DND-41 (cell line): ENCODE data around the gene NIPAL3.

Experiments used
- ATAC-seq: fragments of 200-7000 bp; cut with Tn5 transposase; 3 replicates; pipeline ENCODE4 v1.9.1; 2021; ENCODE audit warnings: low read depth; ENCODE audit not compliant: insufficient read depth
- DNase-seq: peaks from one replicate; pipeline ENCODE4 v3.0.0-alpha.2; 2020
- H2AFZ ChIP-seq: 2 replicates; pipeline ENCODE4 v1.6.0; 2012; ENCODE audit warnings: low read depth, low read length
- H3K27ac ChIP-seq: 2 replicates; pipeline ENCODE4 v1.5.1; 2012; ENCODE audit warnings: low read length, inconsistent platforms
- H3K27me3 ChIP-seq: fragments of 200-600 bp; sonication (generic); 2 replicates; pipeline ENCODE4 v1.6.0; 2012; ENCODE audit warnings: low read length, mild to moderate bottlenecking, inconsistent platforms; ENCODE audit not compliant: insufficient read depth, poor library complexity
- H3K36me3 ChIP-seq: 2 replicates; pipeline ENCODE4 v1.5.1; 2012; ENCODE audit warnings: low read length, inconsistent platforms; ENCODE audit not compliant: insufficient read depth
- H3K4me1 ChIP-seq: 2 replicates; pipeline ENCODE4 v1.5.1; 2012; ENCODE audit warnings: mild to moderate bottlenecking, low read length; ENCODE audit not compliant: insufficient read depth
- H3K4me2 ChIP-seq: 2 replicates; pipeline ENCODE4 v1.6.0; 2012; ENCODE audit warnings: mild to moderate bottlenecking, moderate library complexity, low read length, inconsistent platforms; ENCODE audit not compliant: insufficient read depth
- H3K4me3 ChIP-seq, 2 experiments: fragments of 200-600 bp in 1 of 2; shearing (Covaris generic) in 1 of 2; 2 replicates each; pipeline ENCODE4 v1.5.1; 2012 to 2016; ENCODE audit warnings: inconsistent platforms in 2 of 2, low read length in 2 of 2, mild to moderate bottlenecking in 2 of 2, low read depth in 1 of 2, moderate library complexity in 1 of 2
- H3K79me2 ChIP-seq: 2 replicates; pipeline ENCODE4 v1.6.0; 2012; ENCODE audit warnings: low read length, inconsistent platforms; ENCODE audit not compliant: insufficient read depth
- H3K9ac ChIP-seq: 2 replicates; pipeline ENCODE4 v1.6.0; 2012; ENCODE audit warnings: low read depth, mild to moderate bottlenecking, inconsistent platforms, low read length, moderate library complexity
- H3K9me3 ChIP-seq: 2 replicates; pipeline ENCODE4 v1.5.1; 2012; ENCODE audit warnings: low read length, moderate library complexity, mild to moderate bottlenecking, inconsistent platforms; ENCODE audit not compliant: insufficient read depth, severe bottlenecking
- H4K20me1 ChIP-seq: 2 replicates; pipeline ENCODE4 v1.6.0; 2012; ENCODE audit warnings: low read length; ENCODE audit not compliant: insufficient read depth
- EZH2 ChIP-seq: IDR thresholded peaks from 3 replicates; pipeline ENCODE4 v1.6.1; 2012; ENCODE audit warnings: borderline replicate concordance, low read depth, mild to moderate bottlenecking, moderate library complexity, low read length, inconsistent platforms; ENCODE audit not compliant: severe bottlenecking
- TF ChIP-seq, protein P1 (sequence below): IDR thresholded peaks from 2 replicates; pipeline ENCODE4 v1.5.1; 2012; ENCODE audit warnings: borderline replicate concordance, low read length, moderate library complexity, mild to moderate bottlenecking; ENCODE audit not compliant: poor library complexity, severe bottlenecking; ENCODE audit errors: extremely low read depth

The NIPAL3 gene

DNA sequence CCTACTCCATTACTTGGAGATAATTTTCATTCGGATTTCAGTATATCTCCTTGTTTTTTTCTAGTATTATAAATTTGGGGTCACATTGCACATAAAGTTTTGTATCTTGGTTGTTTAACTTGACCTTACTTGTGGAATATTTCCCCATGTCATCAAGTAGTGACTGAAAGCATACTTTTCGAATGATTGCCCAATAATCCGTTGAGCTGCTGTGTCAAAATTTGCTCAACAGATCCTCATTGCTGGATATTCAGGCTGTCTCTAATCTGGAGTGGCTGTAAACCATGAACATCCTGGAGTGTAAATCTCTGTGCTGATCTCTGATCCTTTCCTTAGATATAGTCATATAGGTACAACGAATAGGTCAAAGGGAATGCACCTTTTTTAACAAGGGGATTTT lies 4.9 kb downstream of the NIPAL3 start:
- H2AFZ ChIP-seq: no peak overlapping the region
- TF ChIP-seq EZH2: no peak
- TF ChIP-seq, protein P1, sequence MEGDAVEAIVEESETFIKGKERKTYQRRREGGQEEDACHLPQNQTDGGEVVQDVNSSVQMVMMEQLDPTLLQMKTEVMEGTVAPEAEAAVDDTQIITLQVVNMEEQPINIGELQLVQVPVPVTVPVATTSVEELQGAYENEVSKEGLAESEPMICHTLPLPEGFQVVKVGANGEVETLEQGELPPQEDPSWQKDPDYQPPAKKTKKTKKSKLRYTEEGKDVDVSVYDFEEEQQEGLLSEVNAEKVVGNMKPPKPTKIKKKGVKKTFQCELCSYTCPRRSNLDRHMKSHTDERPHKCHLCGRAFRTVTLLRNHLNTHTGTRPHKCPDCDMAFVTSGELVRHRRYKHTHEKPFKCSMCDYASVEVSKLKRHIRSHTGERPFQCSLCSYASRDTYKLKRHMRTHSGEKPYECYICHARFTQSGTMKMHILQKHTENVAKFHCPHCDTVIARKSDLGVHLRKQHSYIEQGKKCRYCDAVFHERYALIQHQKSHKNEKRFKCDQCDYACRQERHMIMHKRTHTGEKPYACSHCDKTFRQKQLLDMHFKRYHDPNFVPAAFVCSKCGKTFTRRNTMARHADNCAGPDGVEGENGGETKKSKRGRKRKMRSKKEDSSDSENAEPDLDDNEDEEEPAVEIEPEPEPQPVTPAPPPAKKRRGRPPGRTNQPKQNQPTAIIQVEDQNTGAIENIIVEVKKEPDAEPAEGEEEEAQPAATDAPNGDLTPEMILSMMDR: no peak
- peaks cover 15% of the 10 kb centered on the region; the same call in 1 of the 2 replicates for H3K36me3 ChIP-seq
- no peaks in the 10 kb centered on the region for H4K20me1 ChIP-seq
- H3K9ac ChIP-seq: no peak overlapping the region
- H3K79me2 ChIP-seq: peaks cover 3% of the 10 kb centered on the region; the same call in 1 of the 2 replicates
- H3K27ac ChIP-seq: no peak overlapping the region
- DNase-seq (no peak), ATAC-seq (no peak)
- no peak overlapping the region for H3K4me2 ChIP-seq
- H3K4me3 ChIP-seq: no peak overlapping the region
- no peaks in the 10 kb centered on the region for H3K9me3 ChIP-seq
- peaks cover 21% of the 10 kb centered on the region for H3K4me1 ChIP-seq
- no peaks in the 10 kb centered on the region for H3K27me3 ChIP-seq

DNA sequence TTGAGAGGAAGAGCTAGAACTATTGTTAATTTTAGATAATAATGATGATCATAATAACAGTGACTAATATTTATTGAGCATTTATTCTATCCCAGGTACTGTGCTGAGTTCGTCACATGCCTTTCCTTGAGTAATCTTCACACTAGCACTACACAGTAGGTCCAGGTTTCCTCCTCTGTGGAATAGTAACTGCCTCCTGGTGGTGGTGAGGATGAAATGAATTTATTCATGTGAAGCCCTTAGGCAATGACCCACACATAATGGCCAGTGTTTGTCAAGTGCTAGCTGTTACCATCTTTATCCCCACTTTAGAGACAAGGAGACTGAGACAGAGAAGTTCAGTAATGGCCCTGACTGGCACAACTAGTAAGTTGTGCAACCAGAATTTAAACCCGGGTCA lies 5.9 kb downstream of the NIPAL3 start:
- H3K9me3 ChIP-seq: no peaks in the 10 kb centered on the region
- H3K79me2 ChIP-seq: peaks cover 3% of the 10 kb centered on the region; the same call in 1 of the 2 replicates
- ATAC-seq: no peak
- H3K4me1 ChIP-seq: peaks cover 13% of the 10 kb centered on the region
- TF ChIP-seq EZH2: no peak
- TF ChIP-seq, protein P1: no peak
- H4K20me1 ChIP-seq: no peaks in the 10 kb centered on the region
- H3K9ac ChIP-seq: no peak overlapping the region
- H3K4me2 ChIP-seq: no peak overlapping the region
- H3K4me3 ChIP-seq: no peak overlapping the region
- H3K27ac ChIP-seq: no peak overlapping the region
- no peak for DNase-seq
- H3K36me3 ChIP-seq: peaks cover 15% of the 10 kb centered on the region; the same call in 1 of the 2 replicates
- H3K27me3 ChIP-seq: no peaks in the 10 kb centered on the region
- H2AFZ ChIP-seq: no peak overlapping the region

DNA sequence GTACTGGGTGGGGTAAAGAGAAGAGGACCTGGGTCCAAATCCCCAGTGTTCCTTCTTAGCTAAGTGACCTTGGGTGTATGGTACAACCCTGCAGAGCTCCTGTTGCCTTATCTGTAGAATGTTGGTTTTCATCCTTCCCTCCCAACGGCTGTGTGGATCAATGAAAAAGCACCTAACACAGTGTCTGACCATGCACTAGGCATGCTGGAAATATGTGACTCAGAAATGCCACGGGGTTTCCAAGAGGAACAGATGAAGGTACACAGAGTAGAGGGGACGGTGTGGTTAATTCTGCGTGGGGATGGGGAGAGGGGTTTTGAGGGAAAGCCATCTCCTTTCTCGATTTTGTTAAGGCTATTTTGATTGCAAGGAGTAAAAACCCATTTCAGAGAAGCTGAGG lies 8.6 kb downstream of the NIPAL3 start:
- no peak for ATAC-seq
- Histone ChIP-seq H3K4me1 (no peaks in the 10 kb centered on the region), H3K9ac (no peak overlapping the region), H3K79me2 (no peaks in the 10 kb centered on the region), H4K20me1 (no peaks in the 10 kb centered on the region), H3K4me2 (no peak overlapping the region), H3K27me3 (no peaks in the 10 kb centered on the region), H3K27ac (no peak overlapping the region), H3K4me3 (no peak overlapping the region), H2AFZ (no peak overlapping the region), H3K36me3 (peaks cover 14% of the 10 kb centered on the region; the same call in 1 of the 2 replicates), H3K9me3 (no peaks in the 10 kb centered on the region)
- TF ChIP-seq, protein P1: no peak
- no peak for TF ChIP-seq EZH2
- DNase-seq: no peak

DNA sequence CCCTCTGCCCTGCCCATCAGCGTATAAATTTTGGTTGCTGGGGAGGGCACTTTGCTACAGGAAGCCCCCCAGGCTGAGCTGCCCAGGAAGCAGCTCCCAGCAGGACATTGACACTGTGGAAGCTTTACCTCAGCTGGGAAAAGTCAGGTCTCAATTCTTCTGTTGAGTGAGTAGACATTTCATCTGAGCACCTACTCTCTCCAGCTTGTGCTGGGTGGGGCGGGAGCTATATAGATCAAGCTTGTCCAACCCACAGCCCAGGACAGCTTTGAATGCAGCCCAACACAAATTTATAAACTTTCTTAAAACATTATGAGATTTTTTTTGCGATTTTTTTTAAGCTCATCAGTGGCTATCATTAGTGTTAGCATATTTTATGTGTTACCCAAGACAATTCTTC lies 9.4 kb downstream of the NIPAL3 start:
- Histone ChIP-seq H3K4me3 (no peak overlapping the region), H3K27me3 (no peaks in the 10 kb centered on the region), H3K9me3 (no peaks in the 10 kb centered on the region), H3K4me2 (no peak overlapping the region), H4K20me1 (no peaks in the 10 kb centered on the region), H3K4me1 (no peaks in the 10 kb centered on the region), H3K27ac (no peak overlapping the region), H3K36me3 (peaks cover 7% of the 10 kb centered on the region; the same call in 1 of the 2 replicates), H3K9ac (no peak overlapping the region), H3K79me2 (no peaks in the 10 kb centered on the region), H2AFZ (no peak overlapping the region)
- DNase-seq: no peak
- ATAC-seq: no peak
- TF ChIP-seq, protein P1: no peak
- no peak for TF ChIP-seq EZH2
